Stimulated activated CD8-positive, alpha-beta memory T cell treated with anti-CD3 and anti-CD28 coated beads, Interleukin-7, amount 100 ng/mL, for 1 hour (primary cell): Measurements from ENCODE around the gene LAMA5.

Source experiments
- DNase-seq, 2 donors: peaks; one replicate each; pipeline ENCODE4 v3.0.0-alpha.2; 2020; ENCODE audit warnings: low read depth in 2 of 2

Gene LAMA5

DNA sequence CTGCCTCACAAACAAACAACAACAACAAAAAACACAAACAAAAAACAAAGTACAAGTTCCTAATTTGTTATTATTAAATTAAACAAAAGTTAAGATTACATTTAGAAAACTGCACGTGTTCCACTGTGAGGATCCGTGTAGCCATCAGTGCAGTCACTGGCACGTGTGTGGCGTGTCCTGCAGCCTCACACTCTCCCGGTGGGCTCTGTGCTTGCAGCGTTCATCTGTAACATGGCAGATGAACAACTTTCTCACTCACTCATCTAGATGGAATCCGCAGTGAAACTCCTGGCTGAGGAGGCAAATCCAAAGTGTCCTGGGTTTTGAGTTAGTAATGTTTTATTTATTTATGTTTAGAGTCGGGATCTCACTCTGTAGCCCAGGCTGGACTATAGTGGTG, 77.2 kb downstream of the LAMA5 start:
- DNase-seq, result no peak

DNA sequence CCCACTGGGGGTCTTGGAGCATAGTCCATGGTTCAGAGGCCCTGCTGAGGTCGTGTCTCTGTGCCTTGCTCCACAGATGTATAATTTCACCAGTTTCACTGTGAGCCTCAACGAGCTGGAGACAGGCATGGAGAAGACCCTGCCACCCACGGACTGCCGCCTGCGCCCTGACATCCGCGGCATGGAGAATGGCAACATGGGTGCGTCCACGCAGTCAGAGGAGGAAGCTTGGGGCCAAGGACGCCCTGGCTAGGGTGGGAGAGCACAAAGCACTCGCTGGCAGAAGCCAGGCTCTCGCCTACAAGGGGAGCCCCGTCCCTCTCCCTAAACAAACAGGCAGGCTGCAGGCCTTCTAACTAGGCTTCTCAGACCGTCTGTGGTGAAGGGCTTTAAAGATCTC, 78.0 kb downstream of the LAMA5 start:
- DNase-seq, result no peak

DNA sequence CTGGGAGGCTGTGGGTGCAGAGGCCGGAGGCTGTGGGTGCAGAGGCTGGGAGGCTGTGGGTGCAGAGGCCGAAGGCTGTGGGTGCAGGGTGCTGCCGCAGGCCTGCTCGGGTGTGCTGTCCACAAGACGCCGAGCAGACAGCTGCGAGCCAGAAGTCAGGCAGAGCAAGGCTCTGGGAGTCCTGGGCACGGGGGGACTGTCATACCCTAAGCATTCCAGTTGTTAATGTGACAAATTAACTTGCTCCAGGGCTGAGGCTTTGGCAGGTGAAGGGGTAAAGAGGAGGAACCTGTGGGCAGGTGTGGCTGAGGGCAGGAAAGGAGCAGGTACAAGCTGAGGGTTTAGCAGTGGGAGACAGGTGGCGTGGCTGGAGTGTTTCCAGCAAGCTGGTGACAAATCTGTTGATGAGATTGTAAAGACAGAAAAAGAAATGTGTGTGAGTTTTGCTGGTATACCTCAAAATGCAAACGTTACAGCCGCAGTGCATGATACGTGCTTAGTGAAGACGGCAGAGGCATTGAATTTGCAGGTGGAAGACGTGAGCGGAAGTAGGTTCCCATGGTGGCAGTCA, 78.5 kb downstream of the LAMA5 start:
- no peak for DNase-seq

DNA sequence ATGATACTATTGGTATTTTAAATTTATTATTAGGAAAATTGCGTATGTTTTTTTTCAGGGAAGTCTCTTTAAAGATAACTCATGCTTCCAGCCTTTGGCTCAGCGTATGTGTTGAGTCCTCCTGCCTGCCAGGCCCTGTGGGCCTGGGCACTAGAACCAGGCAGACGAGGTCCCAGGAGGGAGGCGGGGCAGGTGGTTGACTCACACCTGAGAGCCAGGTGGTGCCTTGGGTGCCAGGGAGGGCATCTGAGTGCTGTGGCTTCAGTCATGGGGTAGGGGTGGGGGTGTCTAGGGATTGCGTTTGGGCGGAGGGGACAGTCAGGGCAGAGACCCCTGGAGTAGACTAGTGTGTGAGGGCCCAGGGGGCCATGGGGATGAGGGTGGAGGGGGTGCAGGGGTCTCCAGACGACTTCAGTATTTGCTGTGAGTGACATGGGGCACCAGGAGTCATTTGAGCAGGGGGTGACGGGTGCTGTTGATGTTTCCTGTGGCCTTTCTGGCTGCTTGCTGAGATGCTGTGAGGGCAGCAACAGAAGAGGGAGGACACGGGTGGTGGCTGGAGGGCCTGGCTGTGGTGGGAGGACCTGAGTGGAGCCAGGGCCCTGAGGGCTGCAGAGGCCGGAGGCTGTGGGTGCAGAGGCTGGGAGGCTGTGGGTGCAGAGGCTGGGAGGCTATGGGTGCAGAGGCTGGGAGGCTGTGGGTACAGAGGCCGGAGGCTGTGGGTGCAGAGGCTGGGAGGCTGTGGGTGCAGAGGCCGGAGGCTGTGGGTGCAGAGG, 79.2 kb downstream of the LAMA5 start:
- DNase-seq, result no peak

DNA sequence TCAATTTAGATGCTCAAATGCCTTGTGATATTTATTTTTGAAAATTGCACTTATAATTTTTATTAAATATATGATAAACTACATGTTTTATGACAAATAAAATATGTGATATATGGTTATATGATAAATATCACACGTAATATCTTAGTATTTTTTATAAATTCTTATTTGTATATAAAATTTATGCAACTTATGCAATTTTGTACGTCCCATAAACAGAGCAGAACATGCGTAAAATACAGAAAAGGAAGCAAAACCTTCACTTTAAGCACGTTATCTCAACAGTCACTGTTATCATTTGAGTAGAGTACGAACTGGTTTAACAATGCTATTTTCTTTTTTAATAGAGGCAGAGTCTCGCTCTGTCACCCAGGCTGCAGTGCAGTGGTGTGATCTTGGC, 80.0 kb downstream of the LAMA5 start:
- no peak for DNase-seq

DNA sequence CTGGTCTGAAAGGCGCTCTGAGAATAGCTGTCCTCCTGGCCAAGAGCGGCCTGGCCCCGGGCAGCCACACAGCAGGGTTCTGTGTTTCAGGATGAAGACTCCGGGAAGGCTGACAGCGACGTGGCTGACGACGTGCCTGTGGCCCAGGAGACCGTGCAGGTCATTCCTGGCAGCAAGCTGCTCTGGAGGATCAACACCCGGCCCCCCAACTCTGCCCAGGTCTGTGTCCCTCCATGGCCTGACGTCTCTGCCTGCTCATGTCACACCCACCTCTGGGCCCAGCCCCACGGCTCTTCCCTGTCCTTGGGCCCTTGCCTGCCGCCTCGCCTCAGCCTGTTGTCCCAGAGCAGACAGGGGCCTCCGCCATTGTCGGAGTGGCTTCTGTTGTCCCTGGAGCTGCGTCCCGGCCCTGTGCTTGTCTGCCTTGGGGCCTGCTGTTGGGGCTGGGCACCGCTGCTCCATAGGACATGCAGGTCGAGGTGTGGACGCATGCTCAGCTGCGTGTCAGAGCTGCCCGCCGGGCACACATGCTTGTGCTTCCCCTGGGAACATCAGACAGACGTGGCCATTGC, 80.5 kb downstream of the LAMA5 start:
- no peak for DNase-seq

DNA sequence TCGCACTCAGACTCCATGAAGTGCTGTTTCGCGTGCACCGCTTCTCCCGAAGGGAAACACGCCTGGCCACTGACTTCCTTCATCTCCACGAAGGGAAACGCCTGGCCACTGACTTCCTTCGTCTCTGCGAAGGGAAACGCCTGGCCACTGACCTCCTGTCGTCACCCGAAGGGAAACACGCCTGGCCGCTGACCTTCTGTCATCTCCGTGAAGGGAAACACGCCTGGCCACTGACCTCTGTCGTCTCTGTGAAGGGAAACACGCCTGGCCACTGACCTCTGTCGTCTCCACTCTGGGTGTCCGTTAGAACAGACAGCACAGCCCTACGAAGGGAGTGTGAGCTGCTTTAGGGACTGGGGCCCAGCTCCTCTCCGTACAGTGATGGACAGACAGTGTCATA, 81.4 kb downstream of the LAMA5 start:
- no peak for DNase-seq

DNA sequence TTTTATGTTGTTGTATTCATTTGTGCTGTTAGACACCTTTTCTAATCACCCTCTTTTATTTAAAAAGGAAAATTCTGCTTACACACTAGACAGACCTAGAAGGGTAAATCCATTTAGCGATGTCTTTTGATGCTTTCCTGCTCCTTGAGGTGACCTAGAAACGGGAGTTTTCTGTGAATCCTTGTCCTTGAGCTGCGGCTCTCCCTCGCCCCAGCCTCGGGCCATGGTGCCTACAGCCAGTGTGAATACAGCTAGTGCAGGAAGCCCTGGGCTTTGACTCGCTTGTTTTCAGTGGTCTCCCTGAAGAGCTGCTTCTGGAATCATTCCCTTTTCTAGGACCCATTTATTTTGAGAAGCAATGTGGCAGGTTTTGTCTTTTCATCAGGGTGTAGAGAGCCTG, 82.0 kb downstream of the LAMA5 start:
- DNase-seq, result no peak

DNA sequence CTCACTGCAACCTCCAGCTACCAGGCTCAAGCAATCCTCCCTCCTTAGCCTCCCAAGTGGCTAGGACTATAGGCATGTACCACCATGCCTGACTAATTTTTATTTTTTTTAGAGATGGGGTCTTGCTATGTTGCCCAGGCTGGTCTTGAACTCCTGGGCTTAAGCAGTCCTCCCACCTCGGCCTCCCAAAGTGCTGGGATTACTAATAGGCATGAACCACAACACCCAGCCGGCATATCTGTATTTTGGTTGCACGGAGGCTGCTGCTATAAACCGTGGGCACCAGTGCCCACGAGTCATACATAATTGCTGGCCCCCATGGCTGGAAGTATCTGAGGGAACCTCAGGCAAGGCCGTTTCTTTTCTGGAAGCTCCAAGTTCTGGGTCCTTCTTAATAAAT, 82.7 kb downstream of the LAMA5 start:
- DNase-seq, result no peak

DNA sequence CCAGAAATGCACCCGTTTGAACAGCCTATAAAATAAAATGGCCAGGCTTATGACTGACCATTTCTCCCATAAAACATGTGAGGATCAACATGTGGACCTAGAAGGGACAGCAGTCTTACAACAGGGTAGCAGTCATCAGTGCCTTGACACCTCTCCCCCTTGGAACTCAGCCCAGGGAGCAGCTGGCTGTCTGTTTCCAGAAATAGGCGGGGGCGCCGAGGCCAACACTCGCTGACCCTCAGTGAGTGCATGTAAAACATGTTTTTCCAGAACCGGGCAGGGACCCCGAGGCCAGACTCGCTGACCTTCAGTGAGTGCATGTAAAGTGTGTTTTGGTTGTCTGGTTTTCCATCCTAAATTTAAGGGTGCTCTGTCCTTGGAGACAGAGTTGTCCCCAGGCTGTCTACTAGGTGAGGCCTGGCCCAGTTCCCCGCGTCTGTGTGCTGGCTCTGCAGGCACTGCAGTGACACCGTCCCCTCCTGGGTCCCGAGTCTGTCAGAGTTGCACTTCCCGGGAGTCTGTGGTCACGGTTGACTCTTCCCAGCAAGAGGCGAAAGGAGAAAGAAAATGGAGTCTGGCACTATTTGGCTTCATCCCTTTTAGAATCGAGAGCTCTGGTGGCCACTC, 84.1 kb downstream of the LAMA5 start:
- no peak for DNase-seq

DNA sequence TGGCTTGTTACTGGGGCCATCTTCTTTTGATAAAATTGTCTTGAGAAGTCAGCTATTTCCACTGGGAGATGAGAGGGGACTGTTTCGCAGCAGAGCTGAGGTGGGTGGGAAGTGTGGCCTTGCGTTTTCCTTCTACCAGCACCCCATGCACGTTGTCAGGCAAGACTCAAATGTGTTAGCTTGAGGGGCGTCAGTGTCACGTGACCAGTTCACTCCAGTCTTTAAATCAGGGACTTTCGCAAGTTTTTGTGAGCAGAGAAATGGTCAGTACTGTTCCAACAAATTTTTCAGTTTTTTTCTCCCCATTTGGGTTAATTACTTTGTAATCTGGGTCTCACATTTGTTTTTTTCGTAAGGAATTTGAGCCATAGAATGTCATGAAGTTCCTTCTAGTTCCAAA, 85.0 kb downstream of the LAMA5 start:
- no peak for DNase-seq

DNA sequence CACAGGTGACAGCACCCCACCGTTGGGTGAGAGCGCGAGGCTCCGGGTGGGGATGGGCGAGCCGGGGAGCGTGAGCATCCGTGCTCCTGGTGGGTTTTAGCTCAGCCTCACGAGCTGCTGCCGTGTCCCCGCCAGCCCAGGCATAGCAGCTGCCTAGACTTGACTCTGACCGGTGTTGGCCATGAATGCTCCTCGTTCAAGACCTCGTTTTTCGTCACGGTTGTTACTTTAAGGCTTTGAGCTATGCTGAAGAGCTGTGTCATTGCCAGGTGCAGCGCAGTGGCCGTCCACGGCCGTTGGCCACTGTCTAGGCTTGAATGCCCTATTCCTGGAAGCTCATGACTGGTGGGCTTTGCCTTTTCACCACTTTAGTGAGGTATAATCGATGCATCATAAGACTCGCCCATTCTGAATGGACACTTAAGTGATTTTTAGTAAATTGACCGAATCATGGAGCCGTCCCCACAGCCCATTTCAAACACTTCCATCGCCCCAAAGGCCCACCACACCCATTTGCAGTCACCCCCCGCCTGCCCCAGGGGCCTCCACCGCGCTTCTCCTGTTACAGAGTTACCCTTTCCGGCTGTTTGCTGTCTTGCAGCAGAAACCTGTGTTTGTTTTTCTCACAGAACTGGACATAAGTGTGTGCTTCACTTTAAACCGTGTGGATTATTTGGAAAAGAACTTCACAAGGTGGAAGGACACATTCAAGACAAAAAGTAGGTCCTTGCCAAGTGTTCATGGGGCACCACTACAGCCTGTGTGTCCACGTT, 85.8 kb downstream of the LAMA5 start:
- DNase-seq, result no peak

DNA sequence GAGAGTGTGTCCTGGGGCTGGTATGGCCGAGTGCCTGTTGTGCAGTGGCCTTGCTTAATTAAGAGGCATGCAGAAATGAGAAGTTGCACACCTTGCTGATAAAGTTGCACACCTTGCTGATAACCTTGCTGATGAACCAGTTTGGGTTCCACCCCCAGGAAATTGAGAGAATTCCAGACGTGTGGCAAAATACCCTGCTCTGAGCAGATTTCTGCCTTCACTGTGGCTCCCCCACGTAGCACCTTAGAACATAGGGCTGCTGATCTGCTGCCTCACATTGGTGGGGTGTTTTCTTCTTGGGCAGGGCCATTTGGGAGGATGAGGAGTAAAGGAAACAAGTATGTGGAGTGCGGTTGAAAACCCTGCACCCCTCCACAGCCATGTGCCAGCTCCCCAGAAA, 86.8 kb downstream of the LAMA5 start:
- no peak for DNase-seq

DNA sequence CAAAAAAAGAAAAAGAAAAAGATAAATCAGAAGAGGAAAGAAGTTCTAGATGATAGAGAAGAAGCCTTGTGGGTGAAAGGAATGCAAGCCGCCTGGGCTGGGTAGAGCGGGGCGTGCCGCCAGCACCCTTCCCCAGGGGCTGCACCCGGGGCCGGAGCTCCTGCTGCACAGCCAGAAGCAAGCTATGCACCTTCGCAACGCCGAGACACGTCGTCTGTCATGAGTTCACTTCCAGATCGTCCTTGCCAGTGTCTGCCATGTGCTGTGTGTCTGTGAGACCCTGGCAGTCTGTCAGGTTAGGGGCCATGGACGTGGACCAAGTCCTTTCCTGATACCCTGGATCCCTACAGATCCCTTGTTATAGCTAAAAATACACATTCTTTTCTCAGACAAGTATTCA, 89.9 kb downstream of the LAMA5 start:
- DNase-seq, result no peak

DNA sequence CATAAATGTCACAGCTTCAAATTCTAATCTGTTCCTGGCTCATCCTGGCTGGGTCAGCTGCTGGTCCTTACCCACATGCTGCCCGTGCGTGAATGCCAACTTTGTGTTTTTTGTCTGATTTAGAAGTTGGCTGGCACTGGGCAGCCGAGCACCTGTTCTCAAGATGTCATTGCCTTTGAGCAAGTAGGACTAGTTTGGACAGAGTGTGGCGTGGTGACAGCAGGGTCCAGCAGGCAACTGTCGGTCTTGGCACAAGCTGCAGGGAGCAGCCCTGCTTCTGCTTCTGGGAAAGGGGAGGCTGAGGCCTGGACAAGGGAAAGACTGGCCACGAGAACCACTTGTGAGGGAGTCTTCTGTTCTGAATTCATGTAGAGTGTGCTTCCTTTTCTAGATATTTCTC, 90.7 kb downstream of the LAMA5 start:
- no peak for DNase-seq

DNA sequence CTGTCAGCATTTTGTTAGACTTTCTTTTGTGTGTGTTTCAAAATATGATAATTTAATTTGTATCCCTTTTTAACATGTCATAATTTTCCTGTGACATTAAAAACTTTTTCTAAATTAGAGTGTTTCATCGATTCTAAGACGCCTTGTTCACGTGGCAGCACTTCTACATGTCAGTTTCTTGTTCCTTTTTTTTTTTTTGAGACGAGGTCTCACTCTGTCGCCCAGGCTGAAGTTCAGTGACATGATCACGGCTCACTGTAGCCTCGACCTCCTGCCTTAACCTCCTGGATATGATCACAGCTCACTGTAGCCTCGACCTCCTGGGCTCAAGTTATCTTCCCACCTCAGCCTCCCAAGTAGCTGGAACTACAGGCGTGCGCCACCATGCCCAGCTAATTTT, 91.9 kb downstream of the LAMA5 start:
- no peak for DNase-seq

DNA sequence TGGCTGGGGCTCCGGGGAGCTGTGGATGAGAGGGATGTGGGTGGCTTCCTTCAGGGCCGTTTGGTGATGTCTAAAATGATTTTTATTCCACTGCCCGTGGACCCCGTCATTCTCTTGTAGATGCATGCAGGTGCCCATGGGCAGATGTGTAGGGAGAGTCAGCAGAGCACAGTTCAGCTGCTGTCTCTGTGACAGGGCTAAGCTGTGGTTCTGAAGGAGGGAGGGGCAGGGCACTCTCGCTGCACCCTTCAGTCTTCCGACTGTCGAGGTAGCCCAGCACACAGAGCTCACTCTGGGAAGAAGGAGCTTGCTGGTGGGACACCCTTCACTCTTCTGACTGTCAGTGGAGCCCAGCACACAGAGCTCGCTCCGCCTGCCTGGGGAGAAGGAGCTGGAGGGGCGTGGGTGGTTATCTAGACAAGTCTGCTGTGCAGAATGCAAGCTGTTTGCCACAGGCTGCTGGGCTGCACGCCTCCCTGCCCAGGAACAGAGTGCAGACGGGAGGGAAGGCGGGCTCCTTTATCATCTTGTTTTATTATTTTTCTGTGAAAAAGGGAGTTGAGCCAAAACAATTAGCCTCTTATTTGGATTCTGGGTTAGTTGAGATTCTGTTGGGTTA, 92.7 kb downstream of the LAMA5 start:
- DNase-seq, result no peak

DNA sequence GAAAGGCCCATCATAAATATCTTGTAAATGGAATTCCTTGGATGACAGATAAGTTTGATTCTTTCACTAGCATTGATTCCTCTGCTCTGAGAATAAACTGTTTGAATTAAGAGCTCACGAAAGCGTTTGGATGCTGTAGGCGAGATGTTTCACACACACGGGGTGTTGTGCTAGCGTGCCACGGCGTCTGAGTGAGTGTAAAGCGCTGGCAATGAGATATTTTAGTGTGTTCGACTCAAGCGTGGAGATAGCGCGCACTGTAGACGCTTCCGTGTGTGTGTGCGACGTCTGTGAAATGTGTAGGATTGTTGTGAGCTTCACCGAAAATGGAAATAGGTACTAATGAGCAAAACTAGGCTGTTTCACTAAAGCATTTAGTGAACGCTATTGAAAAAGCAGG, 93.7 kb downstream of the LAMA5 start:
- DNase-seq, result no peak

DNA sequence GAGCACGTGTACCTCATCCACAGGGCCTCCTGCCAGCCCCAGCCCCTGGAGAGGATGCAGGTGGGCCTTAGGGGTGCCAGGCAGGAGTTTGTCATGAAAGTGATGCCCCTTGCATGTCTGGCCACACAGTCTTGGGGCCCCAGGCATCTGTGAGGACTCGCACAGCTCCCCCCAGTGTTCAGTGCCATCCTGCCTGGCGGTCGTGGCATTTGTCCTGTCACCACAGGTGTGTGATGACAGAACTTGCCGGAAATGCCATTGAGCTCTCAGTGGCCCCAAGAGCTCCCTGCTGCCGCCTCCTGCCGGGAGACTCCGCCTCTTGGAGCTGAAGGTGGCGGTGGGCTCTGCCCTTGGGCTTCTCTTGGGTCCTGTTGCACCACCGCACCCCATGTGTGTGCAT, 94.9 kb downstream of the LAMA5 start:
- DNase-seq, result no peak

DNA sequence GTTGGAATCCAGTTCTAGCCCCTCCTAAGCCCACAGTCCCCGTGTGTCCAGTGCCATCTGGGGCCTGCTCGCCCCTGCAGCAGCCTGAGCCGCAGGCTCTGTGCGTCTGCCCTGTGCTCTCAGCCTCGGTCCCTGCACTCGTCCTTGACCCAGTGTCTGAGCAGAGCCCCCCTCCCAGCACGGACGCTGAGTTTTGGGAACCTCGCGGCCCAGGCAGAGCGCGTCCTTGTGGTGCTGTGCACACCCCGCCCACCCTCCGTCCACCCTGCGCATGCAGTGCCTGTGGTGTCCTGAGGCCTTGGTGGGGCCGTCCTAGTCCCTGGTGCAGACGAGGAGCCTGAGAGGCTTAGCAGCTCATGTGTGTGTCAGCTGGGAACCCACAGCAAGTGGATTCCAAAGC, 97.2 kb downstream of the LAMA5 start:
- no peak for DNase-seq

DNA sequence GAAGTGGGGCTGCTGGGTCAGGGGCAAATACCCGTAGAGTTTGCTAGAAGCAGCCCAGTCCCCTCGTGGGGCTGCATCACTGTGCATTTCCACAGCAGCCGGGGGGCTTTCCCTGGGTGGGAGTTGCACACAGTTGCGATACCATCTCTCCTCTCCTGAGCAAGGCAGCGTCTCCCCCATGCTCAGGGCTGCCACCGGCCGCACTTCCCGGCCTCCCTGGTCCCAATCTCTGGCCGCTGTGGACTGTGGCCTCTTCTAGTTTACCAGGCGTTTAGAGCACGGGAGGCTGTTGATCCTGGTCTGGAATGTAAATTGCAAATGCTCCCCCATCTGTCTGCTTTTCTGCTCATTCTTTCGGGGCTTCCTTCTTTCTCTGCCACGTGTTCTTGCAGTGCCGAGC, 97.7 kb downstream of the LAMA5 start:
- DNase-seq, result no peak
